ENCODE measurements around the gene PIP5KL1.

Gene PIP5KL1

DNA sequence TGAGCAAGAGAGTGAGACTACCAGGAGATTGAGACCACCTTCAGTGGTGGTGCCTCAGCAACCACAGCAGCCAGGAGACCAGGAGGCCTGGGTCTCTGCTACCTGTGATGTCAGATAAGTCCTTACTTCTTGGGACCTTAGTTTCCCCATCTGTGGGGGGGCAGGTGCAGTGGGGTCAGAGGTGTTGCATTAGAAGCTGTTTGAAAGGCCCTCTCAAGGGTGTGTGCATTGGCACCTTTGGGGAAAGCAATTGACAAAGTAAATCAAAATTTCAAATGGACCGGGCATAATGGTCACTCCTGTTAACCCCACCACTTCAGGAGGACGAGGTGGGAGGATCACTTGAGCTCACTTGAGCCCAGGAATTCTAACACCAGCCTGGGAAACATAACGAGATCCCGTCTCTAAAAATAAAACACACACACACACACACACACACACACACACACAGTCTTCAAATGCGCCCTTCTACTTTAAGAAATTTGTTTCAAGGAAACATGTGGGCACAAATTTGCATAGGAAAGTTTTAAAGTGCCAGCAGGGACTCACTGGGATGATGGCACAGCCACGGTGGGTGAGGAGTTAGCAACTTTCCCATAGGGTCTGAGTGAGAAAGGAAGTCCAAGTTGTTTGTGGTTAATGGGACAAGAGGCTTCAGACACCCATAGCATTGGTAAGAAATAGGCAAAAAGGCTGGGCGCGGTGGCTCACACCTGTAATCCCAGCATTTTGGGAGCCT, 51.8 kb downstream of the PIP5KL1 start:
- ATAC-seq (ENCODE audit: low read depth), result no peak
- Mint-ChIP-seq H3K27ac (no peak overlapping the region), H3K9me3 (no peaks in the 10 kb centered on the region), H3K4me1 (peaks cover 21% of the 10 kb centered on the region), H3K4me3 (no peak overlapping the region), H3K36me3 (peaks cover 2% of the 10 kb centered on the region), H3K27me3 (peaks cover 5% of the 10 kb centered on the region)
- no peak for DNase-seq (ENCODE audit: low spot score in 2 of 2)

DNA sequence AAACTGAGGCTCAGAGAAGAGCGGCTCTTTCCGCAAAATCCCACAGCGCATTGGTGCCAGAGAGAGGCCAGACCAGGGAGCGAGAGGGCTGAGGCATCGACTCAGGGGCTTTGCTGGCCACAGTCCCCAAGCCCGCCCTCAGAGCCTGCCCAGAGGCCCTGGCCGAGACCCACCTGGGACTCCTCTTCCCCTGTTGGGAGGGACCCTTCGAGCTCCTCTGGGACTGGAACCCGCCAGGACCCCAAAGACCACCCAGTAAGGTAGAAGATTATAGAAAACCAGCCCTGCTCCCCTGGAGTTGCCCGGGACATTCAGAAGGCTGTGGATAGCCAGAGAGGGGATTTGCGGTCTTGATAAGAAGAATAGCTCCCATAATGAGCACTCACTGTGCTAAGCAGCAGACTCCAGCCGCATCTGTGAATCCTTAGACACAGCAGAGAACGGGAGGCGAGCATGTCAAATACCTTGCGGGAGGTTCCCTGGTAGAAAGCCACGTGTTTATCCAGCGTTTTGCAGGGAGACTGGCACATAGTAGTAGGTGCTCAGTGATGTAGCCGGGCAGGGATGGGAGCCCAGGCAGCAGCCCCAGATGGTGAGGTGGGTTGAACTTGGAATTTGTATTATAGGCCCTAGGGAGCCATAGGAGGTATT, 52.5 kb downstream of the PIP5KL1 start:
- peaks cover 21% of the 10 kb centered on the region for H3K4me1 Mint-ChIP-seq
- ATAC-seq (ENCODE audit: low read depth) (no peak), DNase-seq (ENCODE audit: low spot score in 2 of 2) (no peak)
- peak overlapping the region; percentile 59 for H3K4me3 Mint-ChIP-seq
- H3K27ac Mint-ChIP-seq, result no peak overlapping the region
- peaks cover 2% of the 10 kb centered on the region for H3K36me3 Mint-ChIP-seq
- peaks cover 5% of the 10 kb centered on the region for H3K27me3 Mint-ChIP-seq
- H3K9me3 Mint-ChIP-seq, result no peaks in the 10 kb centered on the region

DNA sequence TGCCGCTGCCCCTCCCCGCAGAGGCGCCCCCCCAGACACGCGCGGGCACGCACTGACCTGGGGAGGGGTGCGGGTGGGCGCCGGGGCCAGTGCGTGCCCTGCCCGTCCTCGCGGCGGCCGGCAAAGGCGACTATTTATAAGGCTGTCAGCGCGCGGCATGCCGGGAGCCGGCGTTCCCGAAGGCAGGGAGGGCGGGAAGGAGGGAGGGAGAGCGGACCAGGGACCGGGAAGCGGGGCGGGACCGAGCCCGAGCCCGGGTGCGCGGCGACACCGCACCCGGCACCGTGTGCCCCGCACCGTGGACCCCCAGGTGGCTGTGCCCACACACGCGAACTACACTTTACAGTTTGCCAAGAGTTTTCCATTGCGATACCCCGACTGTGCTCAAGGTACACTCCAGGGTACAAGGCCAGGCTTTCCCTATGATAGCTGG, 53.0 kb downstream of the PIP5KL1 start, which contains the start of gene AK1:
TSS of gene AK1 (minus strand) at position 110 of the 433 bp plus-strand sequence. CDS start 3,058 bp downstream, outside the sequence.
- no peak for DNase-seq (ENCODE audit: low spot score in 2 of 2)

DNA sequence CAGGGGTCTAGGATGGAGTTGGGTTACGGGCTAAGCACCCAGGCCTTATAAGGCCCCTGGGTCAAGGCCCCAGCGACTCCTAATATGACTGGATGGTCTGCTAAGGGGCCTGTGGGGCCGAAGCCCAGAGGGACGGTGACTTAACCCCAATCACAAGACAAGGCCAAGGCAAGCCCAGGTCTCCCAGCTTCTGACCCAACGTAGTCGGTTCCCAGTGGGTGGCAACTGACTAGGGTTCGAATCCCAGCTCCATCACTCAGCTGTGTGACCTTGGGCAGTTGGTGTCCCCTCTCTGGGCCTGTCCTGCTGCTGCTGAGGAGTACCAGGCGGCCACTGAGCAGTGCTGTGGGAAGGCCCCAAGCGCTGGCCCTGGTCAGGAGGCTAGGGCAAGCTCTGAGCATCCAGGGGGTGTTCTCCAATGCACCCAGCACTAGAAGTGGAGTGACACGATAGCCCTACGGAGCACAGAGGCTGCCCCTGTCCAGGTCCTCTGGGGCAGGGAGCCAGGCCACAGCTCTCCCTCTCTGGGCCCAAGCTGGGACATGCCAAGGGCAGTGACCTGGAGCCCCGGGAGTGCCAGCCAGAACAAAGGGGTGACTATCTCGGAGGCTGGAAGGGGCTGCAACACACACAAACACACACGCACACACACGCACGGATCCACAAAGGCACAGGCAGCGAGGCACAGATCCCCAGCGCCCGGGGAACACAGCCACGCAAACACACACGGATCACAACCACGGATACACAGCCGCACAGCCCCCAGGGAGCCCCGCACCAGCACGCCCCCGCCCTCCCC, 53.6 kb downstream of the PIP5KL1 start:
- ATAC-seq (ENCODE audit: low read depth) (no peak), DNase-seq (ENCODE audit: low spot score in 2 of 2) (no peak)
- H3K27me3 Mint-ChIP-seq, result peaks cover 5% of the 10 kb centered on the region
- H3K4me1 Mint-ChIP-seq, result peaks cover 16% of the 10 kb centered on the region
- no peak overlapping the region for H3K27ac Mint-ChIP-seq
- H3K9me3 Mint-ChIP-seq, result no peaks in the 10 kb centered on the region
- H3K4me3 Mint-ChIP-seq, result peak overlapping the region; percentile 49
- H3K36me3 Mint-ChIP-seq, result no peaks in the 10 kb centered on the region

More for the DNA sequence above, 53.0 kb downstream of the PIP5KL1 start, which contains the start of gene AK1:
- peaks cover 5% of the 10 kb centered on the region for H3K27me3 Mint-ChIP-seq
- H3K36me3 Mint-ChIP-seq, result peaks cover 2% of the 10 kb centered on the region
- no peak for ATAC-seq (ENCODE audit: low read depth)
- H3K27ac Mint-ChIP-seq, result no peak within 1 kb of the TSS
- peak within 1 kb of the TSS; percentile 59 for H3K4me3 Mint-ChIP-seq
- peaks cover 20% of the 10 kb centered on the region for H3K4me1 Mint-ChIP-seq
- H3K9me3 Mint-ChIP-seq, result no peaks in the 10 kb centered on the region

DNA sequence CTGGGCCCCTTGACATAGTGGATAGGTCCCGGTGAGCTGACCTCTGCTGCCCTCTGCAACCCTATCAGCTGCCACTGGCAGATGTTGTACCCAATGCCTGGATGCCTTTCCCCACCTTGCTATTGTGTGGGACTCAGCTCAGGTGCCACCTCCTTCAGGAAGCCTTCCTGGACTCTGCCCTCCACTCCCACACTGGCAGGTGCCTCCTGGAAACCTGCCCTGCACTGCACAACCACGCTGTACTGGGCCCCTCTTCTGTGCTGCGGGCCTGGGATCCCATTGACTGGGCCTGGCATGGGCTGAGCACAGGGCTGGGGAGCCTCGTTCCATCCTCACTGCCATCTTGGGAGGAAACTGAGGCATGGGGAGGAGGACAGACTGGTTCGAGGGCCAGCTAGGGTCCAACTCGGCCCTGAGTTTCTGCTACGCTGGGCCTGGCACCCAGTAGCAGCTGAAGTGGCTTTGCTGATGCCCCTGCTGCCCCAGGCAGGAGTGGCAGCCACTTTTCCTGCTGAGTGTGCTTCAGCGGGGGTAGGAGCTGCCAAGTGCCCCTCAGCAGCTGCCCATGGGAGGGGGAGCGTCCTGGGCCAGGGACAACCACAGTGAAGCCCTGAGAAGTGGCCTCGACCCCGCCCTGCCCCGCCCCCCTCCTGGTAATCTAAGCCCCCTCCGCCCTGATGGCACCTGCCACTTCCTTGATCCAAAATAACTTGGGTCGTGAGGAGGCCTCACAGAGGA, 54.4 kb downstream of the PIP5KL1 start:
- H3K4me3 Mint-ChIP-seq, result no peak overlapping the region
- H3K9me3 Mint-ChIP-seq, result no peaks in the 10 kb centered on the region
- H3K27me3 Mint-ChIP-seq, result peaks cover 5% of the 10 kb centered on the region
- H3K4me1 Mint-ChIP-seq, result peaks cover 16% of the 10 kb centered on the region
- H3K36me3 Mint-ChIP-seq, result no peaks in the 10 kb centered on the region
- DNase-seq (ENCODE audit: low spot score in 2 of 2) (no peak), ATAC-seq (ENCODE audit: low read depth) (no peak)
- no peak overlapping the region for H3K27ac Mint-ChIP-seq

DNA sequence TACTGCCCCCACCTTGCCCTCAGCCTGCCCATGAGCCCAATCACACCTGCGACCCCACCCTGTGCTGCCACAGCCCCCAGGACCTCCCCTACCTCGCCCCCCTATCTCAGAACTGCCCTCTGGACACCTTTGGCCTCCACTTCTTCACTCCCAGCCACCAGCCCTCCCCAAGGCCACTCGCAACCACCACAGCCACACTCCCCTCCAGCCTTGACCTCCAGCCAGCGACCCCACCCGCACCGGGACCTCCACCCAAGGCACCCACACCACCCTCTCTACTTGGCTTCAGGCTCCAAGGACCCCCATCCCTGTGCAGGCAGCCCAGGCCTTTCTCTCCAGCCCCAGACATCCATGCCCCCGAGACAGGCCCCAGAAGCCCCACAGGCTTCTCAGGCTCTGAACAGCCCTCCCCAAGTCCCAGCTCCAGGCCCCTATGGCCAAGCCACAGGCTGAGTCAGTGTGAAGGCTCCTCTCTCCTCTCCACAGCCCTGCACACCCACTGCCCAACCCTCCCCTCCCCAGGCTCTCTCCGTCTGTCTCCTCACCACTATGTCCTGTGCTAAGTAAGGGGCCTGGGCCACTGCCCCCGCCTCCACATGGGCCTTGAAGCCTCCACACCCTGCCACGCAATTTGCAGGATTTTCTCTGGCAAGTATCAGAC, 55.1 kb downstream of the PIP5KL1 start:
- Mint-ChIP-seq H3K4me1 (peaks cover 16% of the 10 kb centered on the region), H3K9me3 (no peaks in the 10 kb centered on the region), H3K27me3 (peaks cover 5% of the 10 kb centered on the region), H3K36me3 (no peaks in the 10 kb centered on the region), H3K27ac (no peak overlapping the region), H3K4me3 (no peak overlapping the region)
- ATAC-seq (ENCODE audit: low read depth), result no peak
- no peak for DNase-seq (ENCODE audit: low spot score in 2 of 2)

DNA sequence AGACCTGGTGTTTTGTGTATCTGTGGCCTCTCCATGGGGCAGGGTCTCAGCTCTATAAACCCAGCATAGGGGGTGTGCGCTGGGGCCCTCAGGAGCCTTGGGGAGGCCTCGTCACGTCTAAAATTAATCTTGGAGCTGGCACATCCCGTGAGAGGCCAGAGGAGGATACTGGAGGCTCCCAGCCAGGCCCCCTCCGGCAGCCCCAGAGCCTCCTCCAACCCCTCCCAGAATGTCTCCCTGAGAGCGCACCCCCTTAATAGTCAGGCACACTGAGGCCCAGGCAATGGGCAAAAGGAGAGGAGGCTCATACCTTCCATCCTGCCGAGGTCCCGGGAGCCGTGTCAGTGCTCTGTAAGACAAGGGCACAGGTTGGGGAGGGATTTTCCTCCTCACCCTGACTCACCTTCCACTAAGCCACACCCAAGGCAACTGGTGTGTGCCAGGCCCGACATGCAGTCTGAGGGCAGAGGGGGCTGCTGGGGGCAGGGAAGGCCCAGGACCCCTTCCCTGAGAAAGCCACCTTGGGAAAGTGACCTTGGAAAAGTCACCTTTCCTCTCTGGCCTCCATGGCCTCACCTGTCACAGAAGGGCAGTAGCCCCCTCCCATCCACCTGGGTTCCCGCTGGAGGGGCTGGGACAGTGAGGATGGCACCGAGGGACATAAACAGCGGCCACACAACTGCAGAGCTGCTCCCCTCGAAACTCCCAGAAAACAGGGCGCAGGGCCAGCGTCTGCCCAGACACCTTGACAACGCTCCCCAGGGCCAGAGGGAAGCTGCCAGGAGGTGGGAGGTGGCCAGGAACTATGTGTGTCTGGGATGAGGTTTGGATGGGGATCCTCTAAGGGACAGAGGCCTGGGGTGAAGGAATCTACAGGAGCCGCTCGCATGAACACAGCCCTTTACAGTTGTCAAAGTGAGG, 56.0 kb downstream of the PIP5KL1 start:
- Mint-ChIP-seq H3K36me3 (no peaks in the 10 kb centered on the region), H3K27me3 (peaks cover 5% of the 10 kb centered on the region), H3K27ac (no peak overlapping the region), H3K4me1 (peaks cover 16% of the 10 kb centered on the region), H3K4me3 (no peak overlapping the region), H3K9me3 (no peaks in the 10 kb centered on the region)
- DNase-seq (ENCODE audit: low spot score in 2 of 2) (no peak), ATAC-seq (ENCODE audit: low read depth) (no peak)

DNA sequence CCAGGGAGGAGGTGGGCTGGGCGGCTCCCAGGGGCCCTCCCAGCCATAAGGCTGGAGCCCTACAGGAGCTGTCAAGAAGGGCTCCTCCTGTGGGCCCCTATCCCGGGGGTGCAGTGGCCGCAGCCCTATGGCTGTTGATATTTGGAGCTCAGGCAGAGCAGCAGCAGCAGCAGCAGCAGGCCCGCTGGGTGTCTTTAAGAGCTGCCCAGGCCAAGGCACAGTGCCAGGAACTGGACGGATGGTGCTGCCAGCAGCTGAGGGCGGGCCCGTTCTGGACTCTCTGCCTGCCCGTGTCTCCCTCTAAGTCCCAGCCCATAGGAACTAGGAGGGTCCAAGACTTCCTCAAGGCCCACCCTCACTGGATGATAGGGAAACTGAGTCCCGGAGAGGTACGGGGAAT, 56.7 kb downstream of the PIP5KL1 start:
- Mint-ChIP-seq H3K4me1 (peaks cover 13% of the 10 kb centered on the region), H3K4me3 (no peak overlapping the region), H3K36me3 (no peaks in the 10 kb centered on the region), H3K27me3 (peaks cover 5% of the 10 kb centered on the region), H3K27ac (no peak overlapping the region), H3K9me3 (no peaks in the 10 kb centered on the region)
- DNase-seq (ENCODE audit: low spot score in 2 of 2) (no peak), ATAC-seq (ENCODE audit: low read depth) (no peak)

DNA sequence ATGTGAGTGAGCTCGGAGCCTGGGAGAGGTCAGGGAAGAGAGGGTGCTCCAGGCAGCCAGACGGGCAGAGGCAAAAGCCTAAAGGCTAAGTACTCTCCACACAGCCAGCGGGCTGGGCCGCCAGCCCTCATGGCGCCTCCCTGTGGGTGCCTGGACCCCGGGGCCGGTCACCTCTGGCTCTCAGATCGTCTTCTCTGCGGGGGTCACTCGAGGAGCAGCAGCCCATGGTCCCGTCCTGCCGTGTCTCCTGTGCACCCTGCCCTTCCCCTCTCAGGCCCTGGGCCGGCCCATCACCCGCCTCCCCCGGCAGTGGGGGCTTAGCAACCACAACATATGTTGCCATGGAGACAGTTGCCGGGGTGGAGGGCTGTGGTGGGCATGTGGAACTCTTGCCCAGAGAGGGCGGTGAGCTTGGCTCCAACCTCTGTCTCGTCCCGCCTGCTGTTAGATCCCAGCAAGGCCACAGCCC, 57.3 kb downstream of the PIP5KL1 start:
- no peaks in the 10 kb centered on the region for H3K9me3 Mint-ChIP-seq
- H3K27ac Mint-ChIP-seq, result no peak overlapping the region
- ATAC-seq (ENCODE audit: low read depth), result no peak
- H3K4me1 Mint-ChIP-seq, result peaks cover 7% of the 10 kb centered on the region
- peaks cover 5% of the 10 kb centered on the region for H3K27me3 Mint-ChIP-seq
- H3K4me3 Mint-ChIP-seq, result no peak overlapping the region
- DNase-seq (ENCODE audit: low spot score in 2 of 2), result no peak
- H3K36me3 Mint-ChIP-seq, result no peaks in the 10 kb centered on the region

DNA sequence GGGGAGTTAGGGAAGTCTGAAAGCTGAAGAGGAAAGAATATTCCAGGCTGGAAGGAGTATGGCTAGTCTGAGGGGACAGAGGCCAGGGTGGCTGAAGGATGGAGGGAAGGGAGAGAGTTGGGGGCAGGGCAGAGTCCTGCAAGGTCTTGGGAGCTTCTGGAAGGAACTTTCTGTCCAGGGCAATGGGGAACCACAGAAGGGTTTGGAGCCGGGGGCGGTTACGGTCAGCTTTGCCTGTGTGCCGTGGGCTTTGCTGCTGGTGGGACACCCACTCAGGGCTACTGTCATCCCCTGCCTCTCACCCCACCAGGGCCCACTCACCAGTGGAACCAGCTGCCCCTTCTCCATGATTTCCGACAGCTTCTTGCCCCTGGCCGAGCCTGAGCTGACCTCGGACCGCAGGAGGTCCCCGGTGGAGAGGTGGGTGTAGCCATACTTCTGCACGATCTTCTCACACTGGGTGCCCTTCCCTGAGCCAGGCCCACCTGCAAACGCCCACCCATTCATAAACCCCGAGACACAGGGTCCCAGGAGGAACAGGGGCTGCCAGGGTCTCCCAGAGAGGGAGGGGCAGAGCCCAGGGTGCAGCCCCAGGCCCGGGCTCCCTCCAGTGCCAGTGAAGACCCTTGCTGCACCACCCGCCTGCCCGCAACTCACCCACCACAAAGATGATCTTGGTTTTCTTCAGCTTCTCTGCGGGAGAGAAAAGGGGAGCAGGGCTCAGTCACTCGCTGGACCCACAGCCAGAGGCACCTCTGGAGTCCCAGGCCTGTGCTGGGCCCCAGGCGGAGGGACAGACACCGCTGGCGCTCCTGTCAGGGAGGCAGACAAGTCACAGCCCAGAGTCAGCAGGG, 58.0 kb downstream of the PIP5KL1 start:
- Mint-ChIP-seq H3K4me1 (peaks cover 5% of the 10 kb centered on the region), H3K4me3 (no peak overlapping the region), H3K27ac (no peak overlapping the region), H3K27me3 (peaks cover 5% of the 10 kb centered on the region), H3K36me3 (no peaks in the 10 kb centered on the region), H3K9me3 (no peaks in the 10 kb centered on the region)
- ATAC-seq (ENCODE audit: low read depth) (no peak), DNase-seq (ENCODE audit: low spot score in 2 of 2) (no peak)

DNA sequence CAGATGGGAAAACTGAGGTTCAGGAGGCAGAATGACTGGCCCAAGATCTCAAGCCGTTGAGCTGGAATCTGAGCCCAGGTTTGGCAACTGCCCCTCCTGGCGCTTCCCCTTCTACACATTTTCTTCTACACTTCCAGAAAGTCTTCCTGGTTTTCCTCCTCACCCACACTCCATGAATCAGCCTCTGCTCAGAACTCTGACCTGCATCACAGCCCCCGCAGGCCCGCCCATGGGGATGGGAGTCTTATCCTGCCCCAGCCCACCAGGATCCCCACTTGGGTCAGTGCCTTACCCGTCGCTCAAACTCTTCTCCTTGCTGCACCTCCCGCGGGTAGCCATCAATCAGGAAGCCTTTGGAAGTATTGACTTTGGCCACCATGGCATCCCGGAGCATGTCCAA, 59.0 kb downstream of the PIP5KL1 start:
- H3K27me3 Mint-ChIP-seq, result no peaks in the 10 kb centered on the region
- no peaks in the 10 kb centered on the region for H3K9me3 Mint-ChIP-seq
- H3K4me1 Mint-ChIP-seq, result peaks cover 4% of the 10 kb centered on the region
- no peak overlapping the region for H3K27ac Mint-ChIP-seq
- no peak for DNase-seq (ENCODE audit: low spot score in 2 of 2)
- no peak for ATAC-seq (ENCODE audit: low read depth)
- H3K36me3 Mint-ChIP-seq, result no peaks in the 10 kb centered on the region
- H3K4me3 Mint-ChIP-seq, result no peak overlapping the region

DNA sequence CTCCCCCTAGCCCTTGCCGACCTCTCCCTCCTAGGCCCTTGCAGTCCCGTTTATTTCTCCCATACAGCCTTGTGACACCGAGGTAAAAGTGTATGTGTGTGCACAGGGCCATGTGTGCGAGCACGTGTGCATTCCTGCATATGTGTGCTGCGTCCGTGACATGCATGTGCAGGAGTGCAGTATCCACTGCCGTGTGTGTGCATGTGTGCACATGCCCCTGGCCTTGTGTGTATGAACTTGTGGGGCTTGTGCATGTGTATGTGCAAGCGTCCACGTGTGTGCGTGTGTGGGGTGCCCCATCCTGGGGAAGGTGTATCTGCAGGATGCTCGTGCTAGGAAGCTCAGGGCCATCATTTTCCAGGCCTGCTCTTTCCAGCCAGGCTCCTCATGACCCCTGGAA, 59.7 kb downstream of the PIP5KL1 start:
- no peaks in the 10 kb centered on the region for H3K36me3 Mint-ChIP-seq
- peaks cover 10% of the 10 kb centered on the region for H3K4me1 Mint-ChIP-seq
- H3K27ac Mint-ChIP-seq, result no peak overlapping the region
- ATAC-seq (ENCODE audit: low read depth) (no peak), DNase-seq (ENCODE audit: low spot score in 2 of 2) (no peak)
- no peaks in the 10 kb centered on the region for H3K9me3 Mint-ChIP-seq
- H3K27me3 Mint-ChIP-seq, result no peaks in the 10 kb centered on the region
- no peak overlapping the region for H3K4me3 Mint-ChIP-seq
